Activated CD4-positive, alpha-beta T cell treated with anti-CD3 and anti-CD28 coated beads for 36 hours (primary cell): ENCODE measurements around the gene GNAS. TPM values are rescaled to one million over a fixed set of nuclear protein-coding genes. Genes with fewer than 3 reads are reported as not detected.

Source experiments
- ATAC-seq: fragments of 200-7000 bp; cut with Tn5 transposase; one replicate; pipeline ENCODE4 v1.10.0; 2021; ENCODE audit warnings: mild to moderate bottlenecking, moderate library complexity
- CTCF ChIA-PET: fragments of 350-600 bp; sonication (Branson Sonifier 250); formaldehyde crosslinking; loops from one replicate; lab custom pipeline; 2021; ENCODE audit warnings: antibody characterized with exemption; lab: Charles Lee
- POLR2A ChIA-PET: fragments of 350-600 bp; sonication (Branson Sonifier 250); formaldehyde crosslinking; loops from one replicate; lab custom pipeline; 2021; ENCODE audit warnings: antibody characterized with exemption, inconsistent platforms; lab: Charles Lee
- DNase-seq: peaks from one replicate; pipeline ENCODE4 v3.0.0-alpha.2; 2020
- H3K27ac Mint-ChIP-seq: one replicate; pipeline ENCODE4 v1.8.0; 2021; ENCODE audit warnings: mixed read lengths
- H3K27me3 Mint-ChIP-seq: one replicate; pipeline ENCODE4 v1.8.0; 2021; ENCODE audit warnings: mixed read lengths
- H3K36me3 Mint-ChIP-seq: one replicate; pipeline ENCODE4 v1.8.0; 2021; ENCODE audit warnings: low read depth, mixed read lengths
- H3K4me1 Mint-ChIP-seq: one replicate; pipeline ENCODE4 v1.8.0; 2021; ENCODE audit warnings: mixed read lengths
- H3K4me3 Mint-ChIP-seq: one replicate; pipeline ENCODE4 v1.8.0; 2021; ENCODE audit warnings: mild to moderate bottlenecking, moderate library complexity, mixed read lengths
- H3K9me3 Mint-ChIP-seq: one replicate; pipeline ENCODE4 v1.8.0; 2021; ENCODE audit warnings: low read depth, mixed read lengths
- intact Hi-C, 2 experiments: fragments of 100-400 bp; cut with DNase I in 1 of 2; cut with micrococcal nuclease in 1 of 2; formaldehyde crosslinking; loops; one replicate each; pipeline versions ENCODE4 v1.14.2 to v1.15.1; 2022 to 2024; cut with DNase I, micrococcal nuclease
- total RNA-seq, 2 experiments: library from RNA; stranded (reverse); gene quantifications; one replicate each; pipeline ENCODE4 v1.2.3, GENCODE V29; 2021

Gene GNAS
- total RNA-seq, 2 experiments from 2014 or later, result 713 to 965 TPM

GRCh38 chr20:58895448-58896180 is 43.1 kb downstream of the GNAS start:
- Mint-ChIP-seq H3K4me1 (peaks cover 64% of the 10 kb centered on the region), H3K27me3 (no peaks in the 10 kb centered on the region), H3K4me3 (peak overlapping the region; percentile 90), H3K27ac (peak overlapping the region; percentile 97), H3K36me3 (peaks cover 58% of the 10 kb centered on the region), H3K9me3 (no peaks in the 10 kb centered on the region)
- CTCF ChIA-PET, result interaction anchor here (1.4 kb wide), 1 partner anchor 16 kb away, joined by 3 read pairs; no protein-coding TSS in a partner anchor
- no peak for DNase-seq
- POLR2A ChIA-PET, result no interaction called here
- intact Hi-C loops, result loop anchor here in 1 of 2 experiments (10.0 kb wide), 1 partner anchor 1501 kb away; the partner anchor contains the start of gene RBM38
- no peak for ATAC-seq

DNA sequence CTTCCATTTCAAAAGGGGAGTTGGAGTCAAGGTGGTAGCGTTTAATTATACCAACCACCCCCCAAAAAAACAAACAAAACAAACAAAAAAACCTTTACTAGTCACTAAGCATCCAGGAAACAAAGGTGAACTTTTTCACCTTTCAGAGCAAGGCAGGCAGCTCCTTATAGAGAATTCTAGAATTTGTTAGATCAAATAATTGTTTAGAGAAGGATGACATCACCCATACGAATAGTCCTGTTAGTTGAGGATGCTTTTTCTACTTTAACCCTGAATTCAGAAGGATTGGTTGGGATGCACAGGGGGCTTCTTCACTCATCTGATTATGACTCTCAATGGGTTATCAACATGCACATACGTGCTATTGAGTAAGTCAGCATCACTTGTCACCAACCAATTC is 44.3 kb downstream of the GNAS start:
- ChIA-PET POLR2A (interaction anchor here (0.7 to 1.7 kb wide), 2 partner anchors 10 to 1213 kb away, joined by 3 to 7 read pairs; no protein-coding TSS in a partner anchor), CTCF (interaction anchor here (0.7 kb wide), 1 partner anchor 349 kb away, joined by 3 read pairs; no protein-coding TSS in a partner anchor)
- Mint-ChIP-seq H3K4me3 (no peak overlapping the region), H3K27ac (peak overlapping the region; percentile 18), H3K4me1 (peaks cover 73% of the 10 kb centered on the region), H3K27me3 (no peaks in the 10 kb centered on the region), H3K9me3 (no peaks in the 10 kb centered on the region), H3K36me3 (peaks cover 60% of the 10 kb centered on the region)
- no peak for DNase-seq
- intact Hi-C loops, result loop anchor here in 1 of 2 experiments (10.0 kb wide), 1 partner anchor 1502 kb away; the partner anchor contains the start of gene RBM38
- ATAC-seq, result no peak

GRCh38 chr20:58897488-58897887 is 45.0 kb downstream of the GNAS start:
- Mint-ChIP-seq H3K36me3 (peaks cover 62% of the 10 kb centered on the region), H3K9me3 (no peaks in the 10 kb centered on the region), H3K27ac (peak overlapping the region; percentile 52), H3K4me1 (peaks cover 77% of the 10 kb centered on the region), H3K27me3 (no peaks in the 10 kb centered on the region), H3K4me3 (no peak overlapping the region)
- intact Hi-C loops, result loop anchor here in 1 of 2 experiments (10.0 kb wide), 1 partner anchor 1503 kb away; the partner anchor contains the start of gene RBM38
- DNase-seq (no peak), ATAC-seq (no peak)
- CTCF ChIA-PET, result interaction anchor here (0.7 to 1.2 kb wide), 2 partner anchors 191 to 349 kb away, joined by 3 to 6 read pairs; no protein-coding TSS in a partner anchor
- POLR2A ChIA-PET, result interaction anchor here (0.7 to 1.7 kb wide), 3 partner anchors 10 to 1267 kb away, joined by 3 to 7 read pairs (median 3); no protein-coding TSS in a partner anchor

DNA sequence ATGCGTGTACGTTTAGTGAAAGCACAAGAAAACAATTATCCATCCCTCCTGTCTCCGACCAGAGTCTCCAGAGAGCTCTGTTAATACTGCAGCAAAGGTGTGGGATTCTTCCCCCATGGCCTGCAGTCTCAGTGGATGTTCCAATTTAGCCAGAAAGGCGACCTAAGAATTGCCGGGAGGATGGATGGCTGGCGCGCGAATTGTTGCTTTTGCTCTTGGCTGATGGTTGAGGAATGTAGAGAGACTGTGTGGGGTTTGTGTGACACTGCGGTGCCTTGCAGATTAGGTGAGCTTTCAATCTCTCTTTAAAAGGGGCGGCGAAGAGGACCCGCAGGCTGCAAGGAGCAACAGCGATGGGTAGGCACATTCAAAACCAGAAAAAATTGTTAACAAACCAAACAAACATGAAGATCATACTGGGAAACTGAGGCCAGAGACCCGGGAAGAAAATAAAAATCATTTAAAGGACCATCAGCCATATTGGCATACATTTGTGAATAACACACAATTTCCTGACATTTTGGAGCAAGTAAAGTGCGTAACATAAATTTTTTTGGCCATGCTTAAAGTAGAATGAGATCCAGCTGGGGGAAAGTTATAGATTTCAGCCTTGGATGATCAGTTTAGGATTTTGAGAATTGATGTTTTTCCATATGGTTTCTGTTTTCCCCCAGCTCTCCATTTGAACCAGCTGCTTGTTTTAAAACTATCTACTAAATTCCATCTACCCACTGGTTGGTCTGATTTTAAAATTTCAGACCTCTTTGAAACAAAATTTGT is 46.3 kb downstream of the GNAS start:
- peaks cover 81% of the 10 kb centered on the region for H3K4me1 Mint-ChIP-seq
- intact Hi-C loops, result loop anchor here in 1 of 2 experiments (10.0 kb wide), 1 partner anchor 1504 kb away; the partner anchor contains the start of gene RBM38
- POLR2A ChIA-PET, result interaction anchor here (0.6 kb wide), 1 partner anchor 47 kb away, joined by 4 read pairs; no protein-coding TSS in a partner anchor
- H3K9me3 Mint-ChIP-seq, result no peaks in the 10 kb centered on the region
- no peaks in the 10 kb centered on the region for H3K27me3 Mint-ChIP-seq
- CTCF ChIA-PET, result interaction anchor here (1.2 kb wide), 1 partner anchor 189 kb away, joined by 6 read pairs; no protein-coding TSS in a partner anchor
- no peak for ATAC-seq
- H3K36me3 Mint-ChIP-seq, result peaks cover 64% of the 10 kb centered on the region
- no peak overlapping the region for H3K4me3 Mint-ChIP-seq
- H3K27ac Mint-ChIP-seq, result peak overlapping the region; percentile 59
- DNase-seq, result no peak

GRCh38 chr20:58899512-58899911 is 47.0 kb downstream of the GNAS start:
- H3K27ac Mint-ChIP-seq, result no peak overlapping the region
- no peak for ATAC-seq
- H3K4me1 Mint-ChIP-seq, result peaks cover 79% of the 10 kb centered on the region
- DNase-seq, result no peak
- H3K27me3 Mint-ChIP-seq, result no peaks in the 10 kb centered on the region
- POLR2A ChIA-PET, result interaction anchor here (0.6 kb wide), 1 partner anchor 48 kb away, joined by 4 read pairs; no protein-coding TSS in a partner anchor
- CTCF ChIA-PET, result no interaction called here
- H3K9me3 Mint-ChIP-seq, result no peaks in the 10 kb centered on the region
- no peak overlapping the region for H3K4me3 Mint-ChIP-seq
- intact Hi-C loops, result loop anchor here in 1 of 2 experiments (10.0 kb wide), 1 partner anchor 1505 kb away; the partner anchor contains the start of gene RBM38
- peaks cover 69% of the 10 kb centered on the region for H3K36me3 Mint-ChIP-seq

GRCh38 chr20:58900397-58900796 is 47.9 kb downstream of the GNAS start:
- no peaks in the 10 kb centered on the region for H3K27me3 Mint-ChIP-seq
- CTCF ChIA-PET, result interaction anchor here (0.9 kb wide), 1 partner anchor 34 kb away, joined by 3 read pairs; no protein-coding TSS in a partner anchor
- H3K36me3 Mint-ChIP-seq, result peaks cover 67% of the 10 kb centered on the region
- H3K9me3 Mint-ChIP-seq, result no peaks in the 10 kb centered on the region
- ATAC-seq, result no peak
- POLR2A ChIA-PET, result no interaction called here
- intact Hi-C loops, result no loop called here
- DNase-seq, result no peak
- peak overlapping the region; percentile 33 for H3K27ac Mint-ChIP-seq
- peaks cover 77% of the 10 kb centered on the region for H3K4me1 Mint-ChIP-seq
- H3K4me3 Mint-ChIP-seq, result no peak overlapping the region

DNA sequence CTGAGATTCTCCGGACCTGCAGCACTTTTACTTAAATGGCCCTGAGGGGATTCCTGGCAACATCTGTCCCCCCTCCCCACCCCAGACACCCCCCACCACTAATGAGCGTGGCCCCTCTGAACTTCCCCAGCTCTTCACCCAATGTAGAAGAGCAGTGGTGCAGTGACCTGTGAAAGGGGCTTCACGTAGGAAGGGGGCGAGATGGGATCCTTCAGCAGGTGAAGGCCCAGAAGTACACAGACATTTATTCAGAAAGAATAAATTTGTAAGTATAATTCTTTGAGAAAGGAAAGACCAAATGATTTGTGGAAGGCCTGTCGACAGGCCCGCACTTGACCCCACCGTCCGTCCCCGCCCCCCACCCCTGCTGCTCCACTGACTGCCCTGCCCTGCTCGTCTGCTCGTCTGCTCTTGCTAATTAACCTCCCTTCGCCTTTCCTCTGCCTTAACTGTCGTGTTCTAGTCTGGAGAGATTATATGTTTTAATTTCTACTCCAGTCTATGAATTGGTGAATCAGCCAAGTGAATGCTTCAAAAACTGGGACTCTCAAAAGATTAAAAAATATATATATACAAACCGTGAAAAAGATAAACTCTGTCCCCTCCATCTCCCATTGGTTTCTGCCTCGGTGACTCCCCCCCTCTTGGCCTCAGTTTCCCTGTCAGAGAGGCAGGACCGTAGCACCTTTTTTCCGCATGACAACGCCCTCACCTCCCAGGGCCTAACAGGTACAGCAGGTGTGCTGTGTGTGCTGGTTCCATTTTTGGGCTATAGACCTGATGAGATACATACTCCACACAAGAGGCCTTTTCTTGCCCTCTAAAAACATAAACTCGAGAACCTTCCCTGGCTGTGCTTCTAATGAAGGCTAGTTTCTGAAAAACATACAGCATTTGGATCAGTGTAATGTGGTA is 49.2 kb downstream of the GNAS start:
- no peaks in the 10 kb centered on the region for H3K27me3 Mint-ChIP-seq
- CTCF ChIA-PET, result no interaction called here
- H3K27ac Mint-ChIP-seq, result peak overlapping the region; percentile 34
- intact Hi-C loops, result no loop called here
- H3K9me3 Mint-ChIP-seq, result no peaks in the 10 kb centered on the region
- ATAC-seq, result no peak
- peaks cover 74% of the 10 kb centered on the region for H3K4me1 Mint-ChIP-seq
- H3K36me3 Mint-ChIP-seq, result peaks cover 62% of the 10 kb centered on the region
- POLR2A ChIA-PET, result interaction anchor here (0.6 kb wide), 1 partner anchor 22 kb away, joined by 3 read pairs; no protein-coding TSS in a partner anchor
- no peak for DNase-seq
- H3K4me3 Mint-ChIP-seq, result no peak overlapping the region

DNA sequence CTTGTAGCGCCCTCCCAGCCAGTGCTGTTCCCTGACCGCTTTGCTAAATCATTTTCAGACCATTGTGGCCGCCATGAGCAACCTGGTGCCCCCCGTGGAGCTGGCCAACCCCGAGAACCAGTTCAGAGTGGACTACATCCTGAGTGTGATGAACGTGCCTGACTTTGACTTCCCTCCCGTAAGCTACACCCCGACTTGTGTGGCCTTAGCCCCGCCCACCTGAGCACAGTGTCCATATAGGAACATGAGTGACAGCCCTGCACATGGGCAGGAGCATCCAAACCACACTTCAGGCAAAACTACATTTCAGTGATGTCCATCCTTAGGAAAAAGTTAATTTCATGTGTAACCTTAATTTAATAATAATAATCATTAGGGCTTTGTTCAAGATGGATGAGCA is 51.1 kb downstream of the GNAS start:
- no peak for DNase-seq
- intact Hi-C loops, result no loop called here
- POLR2A ChIA-PET, result no interaction called here
- ATAC-seq, result no peak
- Mint-ChIP-seq H3K9me3 (no peaks in the 10 kb centered on the region), H3K27ac (peak overlapping the region; percentile 29), H3K4me1 (peaks cover 76% of the 10 kb centered on the region), H3K36me3 (peaks cover 64% of the 10 kb centered on the region), H3K27me3 (no peaks in the 10 kb centered on the region), H3K4me3 (no peak overlapping the region)
- CTCF ChIA-PET, result interaction anchor here (1.2 kb wide), 1 partner anchor 68 kb away, joined by 3 read pairs; no protein-coding TSS in a partner anchor

GRCh38 chr20:58905236-58905635 is 52.7 kb downstream of the GNAS start:
- intact Hi-C loops, result loop anchor here in 1 of 2 experiments (5.0 kb wide), 1 partner anchor 77 kb away; the partner anchor contains the start of gene NELFCD
- ChIA-PET POLR2A (no interaction called here), CTCF (interaction anchor here (0.8 to 1.2 kb wide), 2 partner anchors 53 to 85 kb away, joined by 3 to 5 read pairs; partner anchors contain the start of gene GNAS)
- DNase-seq, result no peak
- ATAC-seq, result no peak
- Mint-ChIP-seq H3K27ac (peak overlapping the region; percentile 16), H3K4me1 (peaks cover 64% of the 10 kb centered on the region), H3K9me3 (no peaks in the 10 kb centered on the region), H3K4me3 (no peak overlapping the region), H3K27me3 (no peaks in the 10 kb centered on the region), H3K36me3 (peaks cover 68% of the 10 kb centered on the region)

DNA sequence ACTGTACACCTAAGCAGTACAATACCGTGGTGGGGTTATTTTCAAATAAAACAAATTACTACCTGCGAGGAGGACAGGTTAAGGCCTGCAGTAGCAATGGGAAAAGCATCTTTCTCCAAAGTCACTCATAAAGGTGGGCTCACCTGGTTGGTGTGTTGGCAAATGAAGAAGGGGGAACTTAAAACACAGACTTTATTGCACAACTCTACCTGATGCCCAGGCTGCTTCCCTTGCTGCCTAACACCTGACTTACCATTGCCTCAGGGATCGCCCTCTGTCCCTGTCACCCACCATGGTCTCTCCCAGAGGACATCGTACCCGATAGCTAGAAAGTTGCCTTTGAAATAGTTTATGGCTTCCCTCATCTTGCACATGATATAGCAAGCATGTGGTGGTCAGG is 53.6 kb downstream of the GNAS start:
- H3K9me3 Mint-ChIP-seq, result no peaks in the 10 kb centered on the region
- intact Hi-C loops, result loop anchor here in 1 of 2 experiments (5.0 kb wide), 1 partner anchor 76 kb away; the partner anchor contains the start of gene NELFCD
- ChIA-PET POLR2A (interaction anchor here (1.9 kb wide), 1 partner anchor 9 kb away, joined by 7 read pairs; no protein-coding TSS in a partner anchor), CTCF (no interaction called here)
- peak overlapping the region; percentile 20 for H3K27ac Mint-ChIP-seq
- H3K4me1 Mint-ChIP-seq, result peaks cover 58% of the 10 kb centered on the region
- no peaks in the 10 kb centered on the region for H3K27me3 Mint-ChIP-seq
- peaks cover 73% of the 10 kb centered on the region for H3K36me3 Mint-ChIP-seq
- H3K4me3 Mint-ChIP-seq, result no peak overlapping the region
- no peak for DNase-seq
- no peak for ATAC-seq
